HEK293T (cell line): ENCODE measurements around the gene RNFT2.
"Not testable (repeated sequence)": the region's sequence is repeated elsewhere in the genome, so short reads cannot be mapped to it uniquely, and the experiment has no call there.

Source experiments
- CTCF ChIA-PET: fragments of 350-600 bp; formaldehyde crosslinking; extraction: SDS; loops from one replicate; lab custom pipeline; 2021; ENCODE audit warnings: antibody characterized with exemption, inconsistent platforms; lab: Yijun Ruan, JAX
- POLR2A ChIA-PET: fragments of 350-600 bp; formaldehyde crosslinking; extraction: SDS; loops from one replicate; lab custom pipeline; 2020; ENCODE audit warnings: antibody characterized with exemption, inconsistent platforms; lab: Yijun Ruan, JAX
- DNase-seq: peaks from one replicate; pipeline ENCODE4 v3.0.0; 2012; ENCODE audit warnings: mixed read lengths; ENCODE audit errors: extremely low spot score
- ARNT ChIP-seq: fragments of 450-650 bp; IDR thresholded peaks from 2 replicates; pipeline ENCODE4 v1.6.1; 2017; ENCODE audit warnings: mild to moderate bottlenecking
- BHLHE40 ChIP-seq: fragments of 450-650 bp; IDR thresholded peaks from 2 replicates; pipeline ENCODE4 v1.6.1; 2016; ENCODE audit warnings: mild to moderate bottlenecking, moderate library complexity, borderline replicate concordance
- CTBP1 ChIP-seq: fragments of 450-650 bp; IDR thresholded peaks from 2 replicates; pipeline ENCODE4 v1.6.1; 2016; ENCODE audit warnings: borderline replicate concordance
- ELF4 ChIP-seq: fragments of 450-650 bp; IDR thresholded peaks from 2 replicates; pipeline ENCODE4 v1.6.1; 2017; ENCODE audit warnings: antibody characterized with exemption
- FOXA1 ChIP-seq: fragments of 450-650 bp; IDR thresholded peaks from 2 replicates; pipeline ENCODE4 v1.6.1; 2016; ENCODE audit warnings: mild to moderate bottlenecking
- FOXK2 ChIP-seq: fragments of 450-650 bp; IDR thresholded peaks from 2 replicates; pipeline ENCODE4 v1.6.1; 2016; ENCODE audit warnings: mild to moderate bottlenecking
- FOXM1 ChIP-seq: fragments of 450-650 bp; IDR thresholded peaks from 2 replicates; pipeline ENCODE4 v1.6.1; 2017; ENCODE audit warnings: mild to moderate bottlenecking, borderline replicate concordance
- HDGF ChIP-seq: fragments of 450-650 bp; IDR thresholded peaks from 2 replicates; pipeline ENCODE4 v1.6.1; 2017; ENCODE audit warnings: antibody characterized with exemption, borderline replicate concordance
- L3MBTL2 ChIP-seq: fragments of 450-650 bp; conservative IDR thresholded peaks from 2 replicates; pipeline ENCODE4 v1.6.1; 2016; ENCODE audit warnings: mild to moderate bottlenecking
- LEF1 ChIP-seq: fragments of 450-650 bp; IDR thresholded peaks from 2 replicates; pipeline ENCODE4 v1.6.1; 2017; ENCODE audit warnings: mild to moderate bottlenecking, borderline replicate concordance
- NFRKB ChIP-seq: fragments of 450-650 bp; IDR thresholded peaks from 2 replicates; pipeline ENCODE4 v1.6.1; 2016; ENCODE audit warnings: mild to moderate bottlenecking, moderate library complexity
- SP1 ChIP-seq: fragments of 450-650 bp; IDR thresholded peaks from 2 replicates; pipeline ENCODE4 v1.6.1; 2017
- SUZ12 ChIP-seq: fragments of 450-650 bp; IDR thresholded peaks from 2 replicates; pipeline ENCODE4 v1.6.1; 2016; ENCODE audit warnings: mild to moderate bottlenecking
- TARDBP ChIP-seq: fragments of 450-650 bp; IDR thresholded peaks from 2 replicates; pipeline ENCODE4 v1.6.1; 2016
- ZNF384 ChIP-seq: fragments of 450-650 bp; IDR thresholded peaks from 2 replicates; pipeline ENCODE4 v1.6.1; 2016
- TF ChIP-seq, protein P1 (sequence below): fragments of 450-650 bp; IDR thresholded peaks from 2 replicates; pipeline ENCODE4 v1.6.1; 2016

RNFT2 gene

DNA sequence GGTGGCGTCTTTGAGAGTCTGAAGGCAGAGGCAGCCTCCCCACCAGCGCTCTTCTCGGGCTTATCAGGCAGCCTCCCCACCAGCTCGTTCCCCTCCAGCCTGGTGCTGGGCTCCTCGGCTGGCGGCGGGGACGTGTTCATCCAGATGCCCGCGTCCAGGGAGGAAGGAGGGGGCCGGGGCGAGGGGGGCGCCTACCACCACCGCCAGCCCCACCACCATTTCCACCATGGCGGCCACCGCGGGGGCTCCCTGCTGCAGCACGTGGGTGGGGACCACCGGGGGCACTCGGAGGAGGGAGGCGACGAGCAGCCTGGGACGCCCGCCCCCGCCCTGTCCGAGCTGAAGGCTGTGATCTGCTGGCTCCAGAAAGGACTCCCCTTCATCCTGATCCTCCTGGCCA lies 11.8 kb downstream of the RNFT2 start:
- no peak for TF ChIP-seq L3MBTL2
- TF ChIP-seq ARNT = no peak
- TF ChIP-seq HDGF = no peak
- no peak for TF ChIP-seq BHLHE40
- no peak for TF ChIP-seq FOXM1
- no peak for TF ChIP-seq NFRKB
- no peak for TF ChIP-seq SP1
- TF ChIP-seq FOXK2 = no peak
- no peak for TF ChIP-seq ZNF384
- ChIA-PET CTCF (no interaction called here), POLR2A (no interaction called here)
- no peak for DNase-seq

DNA sequence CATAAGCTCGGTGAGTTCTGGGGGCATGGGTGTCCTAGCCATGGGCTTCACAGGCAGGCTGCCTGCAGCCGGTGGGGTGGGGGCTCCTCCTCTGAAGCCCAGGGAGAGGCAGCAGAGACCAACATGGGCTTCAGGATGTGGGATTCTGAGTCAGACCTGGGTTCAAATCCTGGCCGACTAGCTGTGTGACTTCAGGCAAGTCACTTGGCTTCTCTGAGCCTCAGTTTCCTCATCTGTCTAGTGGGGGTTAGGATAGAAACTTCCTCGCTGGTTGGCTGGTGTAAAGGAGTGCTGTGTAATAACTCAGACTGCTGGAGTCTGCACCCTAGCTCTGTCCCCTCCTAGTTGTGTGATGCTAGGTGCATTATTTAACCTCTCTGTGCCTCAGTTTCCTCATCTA lies 12.2 kb downstream of the RNFT2 start:
- CTCF ChIA-PET = no interaction called here

DNA sequence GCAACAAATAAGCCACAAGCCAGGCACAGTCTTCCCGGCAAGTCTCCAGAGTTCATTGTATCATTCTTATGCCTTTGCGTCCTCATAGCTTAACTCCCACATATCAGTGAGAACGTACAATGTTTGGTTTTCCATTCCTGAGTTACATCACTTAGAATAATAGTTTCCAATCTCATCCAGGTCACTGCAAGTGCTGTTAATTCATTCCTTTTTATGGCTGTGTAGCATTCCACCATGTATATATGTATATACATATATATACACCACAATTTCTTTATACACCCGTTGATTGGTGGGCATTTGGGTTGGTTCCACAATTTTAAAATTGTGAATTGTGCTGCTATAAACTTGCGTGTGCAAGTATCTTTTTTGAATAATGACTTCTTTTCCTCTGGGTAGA lies 16.0 kb downstream of the RNFT2 start:
- DNase-seq, CTCF ChIA-PET, POLR2A ChIA-PET: not testable (repeated sequence)

More for the DNA sequence above, 12.2 kb downstream of the RNFT2 start:
- no peak for DNase-seq
- POLR2A ChIA-PET = no interaction called here
- TF ChIP-seq, protein P1, sequence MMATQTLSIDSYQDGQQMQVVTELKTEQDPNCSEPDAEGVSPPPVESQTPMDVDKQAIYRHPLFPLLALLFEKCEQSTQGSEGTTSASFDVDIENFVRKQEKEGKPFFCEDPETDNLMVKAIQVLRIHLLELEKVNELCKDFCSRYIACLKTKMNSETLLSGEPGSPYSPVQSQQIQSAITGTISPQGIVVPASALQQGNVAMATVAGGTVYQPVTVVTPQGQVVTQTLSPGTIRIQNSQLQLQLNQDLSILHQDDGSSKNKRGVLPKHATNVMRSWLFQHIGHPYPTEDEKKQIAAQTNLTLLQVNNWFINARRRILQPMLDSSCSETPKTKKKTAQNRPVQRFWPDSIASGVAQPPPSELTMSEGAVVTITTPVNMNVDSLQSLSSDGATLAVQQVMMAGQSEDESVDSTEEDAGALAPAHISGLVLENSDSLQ = no peak
- TF ChIP-seq FOXM1 (no peak), L3MBTL2 (no peak), ZNF384 (no peak)

DNA sequence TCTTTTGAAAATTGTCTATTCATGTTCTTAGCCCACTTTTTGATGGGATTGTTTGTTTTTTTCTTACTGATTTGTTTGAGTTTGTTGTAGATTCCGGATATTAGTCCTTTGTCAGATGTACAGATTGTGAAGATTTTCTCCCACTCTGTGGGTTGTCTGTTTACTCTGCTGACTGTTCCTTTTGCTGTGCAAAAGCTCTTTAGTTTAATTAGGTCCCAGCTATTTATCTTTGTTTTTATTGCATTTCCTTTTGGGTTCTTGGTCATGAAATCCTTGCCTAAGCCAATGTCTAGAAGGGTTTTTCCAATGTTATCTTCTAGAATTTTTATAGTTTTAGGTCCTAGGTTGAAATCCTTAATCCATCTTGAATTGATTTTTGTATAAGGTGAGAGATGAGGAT lies 16.7 kb downstream of the RNFT2 start:
- DNase-seq, POLR2A ChIA-PET, CTCF ChIA-PET: not testable (repeated sequence)

DNA sequence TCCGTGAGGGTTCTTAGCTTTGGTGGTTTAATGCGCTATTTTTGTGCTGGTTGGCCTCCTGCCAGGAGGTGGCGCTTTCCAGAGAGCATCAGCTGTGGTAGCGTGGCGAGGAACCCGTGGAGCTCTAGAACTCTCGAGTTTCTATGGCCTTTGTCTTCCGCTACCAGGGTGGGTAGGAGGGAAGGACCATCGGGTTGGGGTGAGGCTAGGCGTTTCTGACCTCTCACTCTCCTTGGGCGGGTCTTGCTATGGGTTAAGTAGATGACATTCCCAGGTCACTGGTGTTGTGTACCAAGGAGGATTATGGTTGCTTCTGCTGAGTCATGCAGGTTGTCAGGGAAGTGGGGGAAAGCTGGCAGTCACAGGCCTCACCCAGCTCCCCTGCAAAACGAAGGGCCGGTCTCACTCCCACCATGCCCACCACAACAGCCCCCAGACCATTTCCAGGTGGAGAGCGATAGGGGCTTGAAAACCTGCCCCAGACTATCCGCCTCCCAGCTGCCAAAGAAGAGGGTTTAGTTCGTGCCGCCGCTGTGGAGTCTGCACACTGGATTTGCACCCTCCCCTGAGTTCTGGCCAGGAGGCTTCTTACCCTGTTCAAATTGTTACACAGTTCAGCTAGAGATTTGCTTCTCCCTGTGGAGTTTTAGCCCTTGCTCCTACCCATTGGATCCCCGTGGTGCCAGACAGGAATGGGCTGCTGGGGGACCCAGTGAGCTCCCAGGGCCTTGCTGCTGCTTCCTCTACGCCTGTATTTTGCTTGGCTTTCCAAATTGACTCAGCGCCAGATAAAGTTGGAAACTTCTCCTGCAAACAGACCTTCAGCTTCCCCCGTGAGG lies 21.9 kb downstream of the RNFT2 start:
- TF ChIP-seq CTBP1 = no peak
- TF ChIP-seq FOXK2 = no peak
- no peak for TF ChIP-seq TARDBP
- TF ChIP-seq ARNT = no peak
- TF ChIP-seq SUZ12 = no peak
- TF ChIP-seq SP1 = no peak
- TF ChIP-seq ELF4 = no peak
- TF ChIP-seq, protein P1 = no peak
- TF ChIP-seq BHLHE40 = no peak
- no peak for TF ChIP-seq HDGF
- TF ChIP-seq FOXA1 = no peak
- TF ChIP-seq LEF1 = no peak
- TF ChIP-seq ZNF384 = no peak
- no peak for TF ChIP-seq L3MBTL2
- TF ChIP-seq NFRKB = no peak
- no peak for TF ChIP-seq FOXM1
- no peak for DNase-seq
- POLR2A ChIA-PET = interaction anchor here (1.5 kb wide), 1 partner anchor 121 kb away, joined by 4 read pairs; the partner anchor contains the start of gene HRK
- CTCF ChIA-PET = interaction anchor here (0.6 kb wide), 1 partner anchor 56 kb away, joined by 10 read pairs; no protein-coding TSS in a partner anchor

DNA sequence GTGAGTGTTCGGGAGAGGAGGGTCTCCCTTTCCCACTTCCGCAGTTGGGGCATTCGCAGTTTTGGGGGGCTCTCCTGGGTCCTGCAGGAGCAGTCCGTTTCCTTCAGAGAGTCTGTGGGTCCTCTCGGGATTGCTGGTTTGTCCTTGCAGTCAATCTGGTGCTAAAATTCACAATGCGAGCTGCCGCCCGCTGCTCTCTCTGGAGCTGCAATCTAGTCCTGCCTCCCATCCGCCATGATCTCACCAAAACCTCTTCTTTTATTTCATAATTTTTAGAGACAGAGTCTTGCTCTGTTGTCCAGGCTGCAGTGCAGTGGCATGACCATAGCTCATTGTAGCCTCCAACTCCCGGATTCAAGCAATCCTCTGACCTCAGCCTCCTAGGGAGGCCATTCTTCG lies 22.5 kb downstream of the RNFT2 start:
- no peak for DNase-seq
- TF ChIP-seq ARNT = no peak
- no peak for TF ChIP-seq NFRKB
- no peak for TF ChIP-seq SP1
- TF ChIP-seq LEF1 = no peak
- TF ChIP-seq BHLHE40 = no peak
- no peak for TF ChIP-seq ZNF384
- no peak for TF ChIP-seq TARDBP
- no peak for TF ChIP-seq FOXA1
- no peak for TF ChIP-seq ELF4
- TF ChIP-seq FOXM1 = no peak
- TF ChIP-seq HDGF = no peak
- TF ChIP-seq, protein P1 = no peak
- no peak for TF ChIP-seq SUZ12
- TF ChIP-seq L3MBTL2 = no peak
- no peak for TF ChIP-seq FOXK2
- no peak for TF ChIP-seq CTBP1
- ChIA-PET POLR2A (interaction anchor here (1.5 kb wide), 1 partner anchor 121 kb away, joined by 4 read pairs; the partner anchor contains the start of gene HRK), CTCF (interaction anchor here (0.6 kb wide), 1 partner anchor 56 kb away, joined by 10 read pairs; no protein-coding TSS in a partner anchor)

DNA sequence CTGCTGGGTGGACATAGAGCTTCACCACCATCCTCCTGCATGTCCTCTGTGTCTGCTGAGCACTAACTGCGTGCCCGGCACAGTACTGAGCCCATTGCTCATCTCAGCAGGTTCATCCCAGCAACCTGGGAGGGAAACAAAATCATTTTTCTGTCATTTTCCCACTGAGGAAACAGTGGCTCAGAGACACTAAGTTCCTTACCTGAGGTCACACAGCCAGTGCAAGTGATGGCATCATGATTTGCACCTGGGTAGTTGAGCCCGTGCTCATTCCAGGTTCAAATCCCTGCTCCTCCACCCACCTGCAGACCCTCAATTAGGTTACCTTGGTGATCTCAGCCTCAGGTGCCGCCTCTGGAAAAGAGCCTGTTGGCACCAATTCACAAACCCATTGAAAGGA lies 23.4 kb downstream of the RNFT2 start:
- ChIA-PET CTCF (no interaction called here), POLR2A (interaction anchor here (1.5 kb wide), 1 partner anchor 120 kb away, joined by 4 read pairs; the partner anchor contains the start of gene HRK)
- no peak for TF ChIP-seq SP1
- no peak for DNase-seq
